Hepatic stellate cell (primary cell): ENCODE measurements around the gene TSPEAR.
"Not testable (repeated sequence)": the region's sequence is repeated elsewhere in the genome, so short reads cannot be mapped to it uniquely, and the experiment has no call there.

Experiments used
- DNase-seq: peaks from one replicate; pipeline ENCODE4 v3.0.0; 2011; ENCODE audit warnings: low spot score

The TSPEAR gene

GRCh38 chr21:44702111-44702972 lies 9.0 kb downstream of the TSPEAR start:
- no peak for DNase-seq

DNA sequence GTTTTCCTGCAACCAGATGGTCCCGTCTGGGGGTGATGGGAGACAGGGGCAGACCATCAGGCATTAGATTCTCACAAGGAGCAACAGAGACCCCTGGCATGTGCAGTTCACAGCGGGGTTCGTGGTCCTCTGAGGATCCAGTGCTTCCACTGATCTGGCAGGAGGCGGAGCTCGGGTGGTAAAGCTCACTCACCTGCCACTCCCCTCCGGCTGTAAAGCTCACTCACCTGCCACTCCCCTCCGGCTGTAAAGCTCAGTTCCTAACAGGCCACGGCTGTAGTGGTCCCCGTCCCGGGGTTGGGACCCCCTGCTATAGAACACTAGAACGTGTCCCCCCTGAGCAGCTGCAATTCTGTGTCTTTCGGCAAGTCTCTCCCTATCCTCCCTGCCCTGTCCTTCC lies 9.8 kb downstream of the TSPEAR start:
- no peak for DNase-seq

DNA sequence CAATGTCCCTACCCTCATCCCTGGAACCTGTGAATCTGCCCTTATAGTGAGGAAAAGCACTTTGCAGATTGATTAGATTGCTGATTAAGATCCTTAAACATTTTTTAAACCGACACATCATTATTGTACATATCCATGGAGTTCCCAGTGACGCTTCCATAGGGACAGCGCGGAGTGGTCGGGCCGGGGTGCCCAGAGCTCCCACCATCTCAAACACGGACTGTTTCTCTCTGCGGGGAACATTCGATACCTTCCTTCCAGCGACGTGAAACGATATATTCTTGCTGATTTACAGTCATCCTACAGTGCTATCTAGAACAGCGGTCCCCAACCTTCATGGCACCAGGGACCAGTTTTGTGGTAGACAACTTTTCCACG lies 10.4 kb downstream of the TSPEAR start:
- DNase-seq: no peak

DNA sequence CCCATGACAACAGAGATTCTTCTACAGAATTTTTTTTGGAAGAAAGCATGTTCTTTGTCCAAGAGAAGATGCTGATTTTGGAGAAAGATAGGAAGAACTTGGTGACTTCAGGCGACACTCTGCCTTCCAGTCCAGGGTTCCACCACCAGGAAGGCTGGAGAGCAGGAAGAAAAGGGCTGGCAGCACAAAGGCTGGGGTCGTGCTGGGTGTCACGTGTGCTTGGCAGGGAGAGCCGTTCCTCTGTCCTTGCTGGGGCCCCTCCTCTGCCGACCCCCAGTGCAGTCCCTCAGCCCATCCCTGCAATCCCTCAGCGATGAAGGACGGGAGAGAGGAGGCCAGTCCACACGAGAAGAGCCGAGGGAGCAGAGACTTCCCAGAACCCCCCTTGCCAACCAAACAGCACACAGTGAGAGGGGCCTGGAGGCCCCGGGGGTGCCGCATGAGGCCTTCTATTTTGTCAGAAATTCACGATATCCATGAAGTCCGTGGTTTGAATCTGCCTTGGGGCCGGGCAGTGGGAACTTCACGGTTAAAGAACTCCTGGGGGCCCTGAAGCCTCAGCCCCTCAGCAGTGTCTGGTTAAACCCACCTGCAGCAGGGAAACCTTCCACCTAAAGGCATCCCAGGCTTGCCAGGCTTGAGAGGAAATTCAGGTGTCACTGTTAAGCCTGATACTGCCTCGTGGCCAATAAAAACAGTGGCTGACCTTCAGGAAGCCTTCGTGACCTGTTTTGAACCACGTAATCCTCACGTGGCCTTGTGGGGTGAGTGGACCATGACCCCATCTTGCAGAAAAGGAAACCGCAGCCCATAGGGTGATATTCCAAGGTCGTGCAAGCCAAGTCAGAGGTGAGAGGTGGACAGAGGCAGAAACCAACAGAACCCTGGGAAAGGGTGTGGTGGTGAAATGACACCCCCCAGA lies 11.0 kb downstream of the TSPEAR start:
- DNase-seq: no peak

- DNase-seq: no peak
Observed at GRCh38 chr21:44699502-44700001, 11.8 kb downstream of the TSPEAR start.

- no peak for DNase-seq
Observed at GRCh38 chr21:44697811-44698734, 13.3 kb downstream of the TSPEAR start.

DNA sequence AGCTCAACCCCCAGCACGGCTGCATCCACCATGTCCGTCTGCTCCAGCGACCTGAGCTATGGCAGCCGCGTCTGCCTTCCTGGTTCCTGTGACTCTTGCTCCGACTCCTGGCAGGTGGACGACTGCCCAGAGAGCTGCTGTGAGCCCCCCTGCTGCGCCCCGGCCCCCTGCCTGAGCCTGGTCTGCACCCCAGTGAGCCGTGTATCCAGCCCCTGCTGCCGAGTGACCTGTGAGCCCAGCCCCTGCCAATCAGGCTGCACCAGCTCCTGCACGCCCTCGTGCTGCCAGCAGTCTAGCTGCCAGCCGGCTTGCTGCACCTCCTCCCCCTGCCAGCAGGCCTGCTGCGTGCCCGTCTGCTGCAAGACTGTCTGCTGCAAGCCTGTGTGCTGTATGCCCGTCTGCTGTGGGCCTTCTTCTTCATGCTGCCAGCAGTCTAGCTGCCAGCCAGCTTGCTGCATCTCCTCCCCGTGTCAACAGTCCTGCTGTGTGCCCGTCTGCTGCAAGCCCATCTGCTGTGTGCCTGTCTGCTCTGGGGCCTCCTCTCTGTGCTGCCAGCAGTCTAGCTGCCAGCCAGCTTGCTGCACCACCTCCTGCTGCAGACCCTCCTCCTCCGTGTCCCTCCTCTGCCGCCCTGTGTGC lies 14.1 kb downstream of the TSPEAR start, which contains the start of gene KRTAP10-12:
KRTAP10-12 (plus strand) TSS at position 1 of the 639 bp plus-strand sequence; CDS start at position 31, 30 bp downstream.
- DNase-seq: not testable (repeated sequence)

GRCh38 chr21:44696572-44696971 lies 14.8 kb downstream of the TSPEAR start:
- no peak for DNase-seq

DNA sequence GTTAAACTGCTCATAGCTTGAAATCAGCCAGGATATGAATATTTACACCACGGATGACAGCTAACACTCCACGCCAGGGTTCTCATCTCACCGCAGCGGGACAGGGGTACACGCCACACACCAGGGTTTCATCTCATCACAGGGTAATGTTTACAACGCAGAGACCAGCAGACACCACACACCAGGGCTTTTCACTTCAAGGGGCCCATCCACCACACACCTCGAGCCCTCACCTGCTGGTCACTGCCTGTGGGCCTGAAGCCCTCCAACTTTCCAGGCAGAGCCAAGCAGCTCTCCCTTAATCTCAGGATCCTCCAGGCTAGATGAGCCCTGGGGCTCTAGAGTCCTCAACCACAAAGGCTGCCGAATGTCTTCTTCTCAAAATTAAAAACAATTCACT lies 15.7 kb downstream of the TSPEAR start:
- DNase-seq: no peak

GRCh38 chr21:44695184-44695583 lies 16.2 kb downstream of the TSPEAR start:
- DNase-seq: no peak

DNA sequence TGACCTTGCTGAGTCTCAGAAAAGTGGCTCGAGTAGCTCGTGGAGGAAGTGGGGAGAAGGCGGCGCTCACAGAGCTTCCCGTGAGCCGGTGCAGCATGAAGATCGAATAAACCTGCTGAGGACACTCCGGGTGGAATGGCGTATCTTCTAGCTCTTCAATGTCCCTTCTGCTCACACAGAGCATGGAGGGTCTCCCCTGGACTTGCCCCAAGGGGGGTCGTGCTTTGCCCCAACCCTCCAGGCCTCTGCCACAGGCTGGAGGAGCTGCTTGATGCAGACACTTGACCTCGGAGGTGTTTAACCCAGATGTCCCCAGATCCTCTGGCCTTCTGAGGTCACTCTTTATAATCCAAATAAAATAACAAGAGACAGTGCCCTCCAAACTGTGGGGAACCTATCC lies 16.6 kb downstream of the TSPEAR start:
- no peak for DNase-seq

- no peak for DNase-seq
Observed at GRCh38 chr21:44692798-44693512, 18.4 kb downstream of the TSPEAR start.

DNA sequence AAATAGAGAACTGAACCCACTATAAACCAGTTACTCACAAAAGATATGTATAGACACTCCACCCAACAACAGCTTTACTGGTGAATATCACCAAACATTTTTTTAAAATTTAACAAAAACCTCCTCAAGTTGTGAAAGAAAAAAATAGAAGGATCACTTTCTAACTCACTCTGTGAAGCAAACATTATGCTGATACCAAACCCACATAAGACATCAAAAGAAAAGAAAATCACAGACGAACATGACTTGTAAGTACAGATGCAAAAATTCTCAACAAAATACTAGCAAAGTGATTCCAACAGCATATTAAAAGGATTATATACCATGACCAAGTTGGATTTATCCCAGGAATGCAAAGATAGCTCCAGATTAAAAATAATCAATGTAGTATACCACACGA lies 19.7 kb downstream of the TSPEAR start:
- DNase-seq: no peak

DNA sequence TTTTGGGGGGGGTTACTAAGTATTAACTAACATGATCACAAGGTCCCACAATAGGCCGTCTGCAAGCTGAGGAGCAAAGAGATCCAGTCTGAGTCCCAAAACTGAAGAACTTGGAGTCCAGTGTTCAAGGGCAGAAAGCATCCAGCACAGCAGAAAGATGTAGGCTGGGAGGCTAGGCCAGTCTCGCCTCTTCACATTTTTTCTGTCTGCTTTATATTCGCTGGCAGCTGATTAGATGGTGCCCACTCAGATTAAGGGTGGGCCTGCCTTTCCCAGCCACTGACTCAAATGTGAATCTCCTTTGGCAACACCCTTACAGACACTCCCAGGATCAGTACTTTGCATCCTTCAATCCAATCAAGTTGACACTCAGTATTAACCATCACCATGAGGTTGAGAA lies 21.6 kb downstream of the TSPEAR start:
- DNase-seq: not testable (repeated sequence)

GRCh38 chr21:44687671-44688070 lies 23.7 kb downstream of the TSPEAR start:
- no peak for DNase-seq

- DNase-seq: no peak
Observed at GRCh38 chr21:44686843-44687561, 24.4 kb downstream of the TSPEAR start.

DNA sequence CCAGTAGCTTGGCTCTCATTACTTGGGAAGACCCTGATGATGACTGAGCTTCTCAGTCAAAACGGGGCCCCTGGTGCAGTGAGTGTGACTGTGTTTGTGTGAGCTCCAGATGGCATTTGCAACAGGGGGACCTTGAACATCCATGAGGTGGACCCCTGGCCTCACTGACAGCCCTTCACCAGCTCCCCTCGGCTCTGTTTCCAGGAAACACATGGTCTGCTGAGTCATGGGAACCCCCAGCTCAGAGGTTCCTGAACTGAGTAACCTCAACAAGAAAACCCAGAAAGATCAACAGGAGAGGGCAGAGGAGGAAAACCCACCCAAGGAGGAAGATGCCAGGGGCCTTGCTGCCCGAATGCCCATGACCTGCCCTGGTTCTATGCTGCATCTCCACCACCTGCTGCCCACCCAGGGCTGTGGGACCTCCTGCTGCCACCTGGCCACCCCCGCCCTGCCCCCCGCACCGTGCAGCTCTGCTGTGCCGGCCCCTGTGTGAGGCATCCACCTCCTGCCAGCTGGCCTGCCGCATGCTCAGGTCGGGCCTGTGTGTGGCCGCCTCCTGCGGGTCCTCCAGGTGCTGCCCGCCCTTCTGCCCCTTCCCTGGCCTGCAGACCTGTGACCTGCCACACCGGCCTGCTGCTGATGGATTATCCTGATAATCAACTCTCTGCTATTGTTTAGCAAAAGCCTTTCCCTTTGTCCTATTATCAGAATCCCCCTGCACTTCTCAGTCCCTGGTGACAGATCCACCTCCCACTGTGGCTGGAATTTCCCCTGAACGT lies 25.2 kb downstream of the TSPEAR start:
- DNase-seq: no peak

- DNase-seq: not testable (repeated sequence)
Observed at GRCh38 chr21:44685050-44685449, 26.3 kb downstream of the TSPEAR start.

GRCh38 chr21:44684483-44684882 lies 26.9 kb downstream of the TSPEAR start:
- DNase-seq: no peak
